Activated naive CD8-positive, alpha-beta T cell (primary cell): ENCODE data around the gene PHIP.

Experiments used
- H3K27ac Mint-ChIP-seq: one replicate; pipeline ENCODE4 v1.8.0; 2021; ENCODE audit warnings: mixed read lengths
- H3K27me3 Mint-ChIP-seq: one replicate; pipeline ENCODE4 v1.8.0; 2021; ENCODE audit warnings: mixed read lengths
- H3K36me3 Mint-ChIP-seq: one replicate; pipeline ENCODE4 v1.8.0; 2021; ENCODE audit warnings: mixed read lengths
- H3K4me1 Mint-ChIP-seq: one replicate; pipeline ENCODE4 v1.8.0; 2021; ENCODE audit warnings: low read depth, mixed read lengths
- H3K4me3 Mint-ChIP-seq: one replicate; pipeline ENCODE4 v1.8.0; 2021; ENCODE audit warnings: mild to moderate bottlenecking, mixed read lengths
- H3K9me3 Mint-ChIP-seq: one replicate; pipeline ENCODE4 v1.8.0; 2021; ENCODE audit warnings: low read depth, mixed read lengths

The PHIP gene

DNA sequence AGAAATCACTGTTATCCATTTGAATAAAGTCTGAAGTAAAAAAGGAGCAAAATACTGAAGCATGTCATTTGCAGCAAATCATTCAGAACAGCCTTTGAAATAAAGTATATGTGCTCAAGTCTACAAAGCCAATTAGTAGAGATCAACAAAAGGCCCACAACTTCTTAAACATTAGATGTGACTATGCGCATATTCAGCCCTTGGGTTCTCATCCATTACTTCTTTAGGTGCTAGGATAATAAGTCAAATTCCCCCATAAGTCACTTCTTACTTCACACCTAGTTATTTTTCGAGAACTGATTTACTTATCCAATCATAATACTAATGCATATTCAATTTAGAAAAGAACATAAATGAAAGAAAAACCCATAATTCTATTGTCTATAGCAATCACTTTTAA is 31.0 kb downstream of the PHIP start:
- H3K4me1 Mint-ChIP-seq: peaks cover 43% of the 10 kb centered on the region
- no peaks in the 10 kb centered on the region for H3K9me3 Mint-ChIP-seq
- no peak overlapping the region for H3K4me3 Mint-ChIP-seq
- H3K36me3 Mint-ChIP-seq: peaks cover 13% of the 10 kb centered on the region
- H3K27ac Mint-ChIP-seq: peak overlapping the region; percentile 6
- H3K27me3 Mint-ChIP-seq: no peaks in the 10 kb centered on the region

DNA sequence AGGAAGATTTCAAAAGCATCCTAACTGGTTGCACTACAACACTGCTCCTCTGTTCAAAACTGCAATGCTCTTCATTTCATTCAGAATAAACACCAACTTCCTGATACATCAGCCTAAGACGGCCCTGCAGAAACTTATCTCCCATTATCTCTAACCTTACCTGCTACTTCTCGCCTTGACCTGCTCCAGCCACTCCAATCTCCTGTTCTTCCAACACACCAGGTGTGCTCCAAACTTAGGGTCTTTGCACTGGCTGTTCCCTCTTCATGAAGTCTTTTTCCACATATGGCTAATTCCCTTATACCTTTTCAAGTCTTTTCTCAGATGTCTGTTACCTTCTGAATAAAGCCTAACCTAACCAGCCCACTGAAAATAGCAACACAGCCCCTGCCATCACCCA is 32.1 kb downstream of the PHIP start:
- Mint-ChIP-seq H3K36me3 (peaks cover 13% of the 10 kb centered on the region), H3K27me3 (no peaks in the 10 kb centered on the region), H3K4me3 (peak overlapping the region; percentile 2), H3K9me3 (no peaks in the 10 kb centered on the region), H3K4me1 (peaks cover 49% of the 10 kb centered on the region), H3K27ac (no peak overlapping the region)

DNA sequence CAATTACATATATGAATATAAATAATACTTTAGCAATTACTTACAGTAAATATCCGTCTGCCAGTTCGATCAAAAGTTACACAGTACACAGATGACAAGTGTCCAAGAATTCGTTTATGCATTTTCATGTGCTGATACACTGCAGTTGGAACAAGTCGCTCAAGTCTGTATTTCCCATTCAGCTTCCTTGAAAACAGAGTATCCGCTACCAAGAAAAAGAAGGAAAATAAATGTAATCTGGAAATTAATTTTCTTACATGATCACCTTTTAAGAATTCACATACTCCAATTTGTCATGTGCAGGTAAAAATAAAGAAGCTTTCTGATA is 35.3 kb downstream of the PHIP start:
- H3K4me3 Mint-ChIP-seq: no peak overlapping the region
- H3K9me3 Mint-ChIP-seq: no peaks in the 10 kb centered on the region
- no peak overlapping the region for H3K27ac Mint-ChIP-seq
- no peaks in the 10 kb centered on the region for H3K27me3 Mint-ChIP-seq
- H3K36me3 Mint-ChIP-seq: peaks cover 20% of the 10 kb centered on the region
- peaks cover 61% of the 10 kb centered on the region for H3K4me1 Mint-ChIP-seq

DNA sequence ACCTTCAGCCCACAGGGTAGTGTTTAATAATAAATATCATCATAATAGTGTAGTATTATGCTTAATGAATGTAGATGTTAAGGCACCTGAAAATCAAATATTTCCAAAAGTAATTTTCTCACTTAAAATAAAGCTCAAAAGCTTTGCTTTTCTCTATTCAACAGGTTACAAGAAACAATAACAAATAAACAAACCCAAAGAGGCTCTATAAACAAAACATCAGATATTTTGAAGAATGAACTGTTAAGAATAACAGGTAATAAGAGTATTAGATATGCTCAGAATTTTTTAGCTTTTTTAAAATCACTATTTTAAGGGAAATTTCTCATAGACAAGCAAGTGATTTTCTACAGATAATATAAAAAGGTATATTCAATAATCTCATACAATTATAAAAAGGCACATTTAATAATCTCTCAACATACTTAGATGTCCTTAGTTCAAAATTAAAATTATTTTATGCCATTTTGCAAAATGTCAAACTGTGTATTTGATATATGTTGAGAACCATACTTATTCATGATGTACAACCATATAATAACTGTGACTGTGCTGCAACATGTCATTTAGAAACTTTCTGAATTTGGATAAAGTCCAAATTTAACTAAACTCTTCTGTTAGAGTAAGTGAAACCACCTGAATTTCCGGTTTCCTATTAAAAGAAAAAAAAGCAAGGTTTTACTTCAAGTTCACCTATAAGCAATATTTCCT is 35.8 kb downstream of the PHIP start:
- Mint-ChIP-seq H3K9me3 (no peaks in the 10 kb centered on the region), H3K4me1 (peaks cover 59% of the 10 kb centered on the region), H3K27me3 (no peaks in the 10 kb centered on the region), H3K4me3 (no peak overlapping the region), H3K36me3 (peaks cover 24% of the 10 kb centered on the region), H3K27ac (no peak overlapping the region)

- Mint-ChIP-seq H3K27ac (no peak overlapping the region), H3K9me3 (no peaks in the 10 kb centered on the region), H3K4me3 (no peak overlapping the region), H3K4me1 (peaks cover 55% of the 10 kb centered on the region), H3K27me3 (no peaks in the 10 kb centered on the region), H3K36me3 (peaks cover 34% of the 10 kb centered on the region)
These were observed 38.0 kb downstream of the PHIP start for GRCh38 chr6:79040083-79040482.

DNA sequence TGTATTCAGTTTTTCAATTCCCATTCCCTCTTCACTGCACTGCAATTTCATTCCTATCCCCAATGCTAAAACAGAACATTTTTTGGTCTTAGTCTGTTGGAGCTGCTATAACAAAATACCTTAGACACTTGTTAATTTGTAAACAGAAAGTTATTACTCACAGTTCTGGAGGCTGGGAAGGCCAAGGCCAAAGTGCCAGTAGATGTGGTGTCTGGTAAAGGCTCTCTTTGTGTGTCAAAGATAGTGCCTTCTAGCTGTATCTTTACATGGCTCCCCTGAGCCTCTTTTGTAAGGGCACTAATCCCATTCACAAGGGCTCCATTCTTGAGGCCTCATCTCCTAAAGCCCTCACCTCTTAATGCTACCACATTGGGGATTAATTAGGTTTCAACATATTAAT is 40.0 kb downstream of the PHIP start:
- Mint-ChIP-seq H3K4me1 (peaks cover 54% of the 10 kb centered on the region), H3K4me3 (no peak overlapping the region), H3K27me3 (no peaks in the 10 kb centered on the region), H3K36me3 (peaks cover 42% of the 10 kb centered on the region), H3K27ac (no peak overlapping the region), H3K9me3 (no peaks in the 10 kb centered on the region)

- no peak overlapping the region for H3K4me3 Mint-ChIP-seq
- peaks cover 41% of the 10 kb centered on the region for H3K36me3 Mint-ChIP-seq
- H3K9me3 Mint-ChIP-seq: no peaks in the 10 kb centered on the region
- no peaks in the 10 kb centered on the region for H3K27me3 Mint-ChIP-seq
- H3K4me1 Mint-ChIP-seq: peaks cover 52% of the 10 kb centered on the region
- H3K27ac Mint-ChIP-seq: peak overlapping the region; percentile 62
These were observed 43.2 kb downstream of the PHIP start for GRCh38 chr6:79034865-79035264.

DNA sequence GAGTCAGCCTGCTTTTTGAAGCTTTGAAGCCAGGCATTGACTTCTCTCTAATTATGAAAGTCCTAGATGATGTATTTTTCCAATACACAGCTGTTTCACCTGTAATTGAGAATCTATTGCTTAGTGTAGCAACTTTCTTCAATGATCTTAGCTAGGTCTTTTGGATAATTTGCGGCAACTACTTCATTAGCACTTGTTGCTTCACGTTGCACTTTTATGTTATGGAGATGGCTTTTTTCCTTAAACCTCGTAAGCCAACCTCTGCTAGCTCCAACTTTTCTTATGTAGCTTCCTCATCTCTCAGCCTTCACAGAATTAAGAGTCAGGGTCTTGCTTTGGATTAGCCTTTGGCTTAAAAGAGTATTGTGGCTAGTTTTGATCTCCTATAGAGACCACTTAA is 44.8 kb downstream of the PHIP start:
- Mint-ChIP-seq H3K36me3 (peaks cover 37% of the 10 kb centered on the region), H3K27me3 (no peaks in the 10 kb centered on the region), H3K9me3 (no peaks in the 10 kb centered on the region)

GRCh38 chr6:79031821-79032590 is 46.0 kb downstream of the PHIP start:
- H3K27me3 Mint-ChIP-seq: no peaks in the 10 kb centered on the region
- H3K27ac Mint-ChIP-seq: no peak overlapping the region
- H3K9me3 Mint-ChIP-seq: no peaks in the 10 kb centered on the region
- no peak overlapping the region for H3K4me3 Mint-ChIP-seq
- peaks cover 31% of the 10 kb centered on the region for H3K36me3 Mint-ChIP-seq
- H3K4me1 Mint-ChIP-seq: peaks cover 55% of the 10 kb centered on the region

More for the DNA sequence above, 44.8 kb downstream of the PHIP start:
- H3K27ac Mint-ChIP-seq: no peak overlapping the region
- H3K4me1 Mint-ChIP-seq: peaks cover 49% of the 10 kb centered on the region
- no peak overlapping the region for H3K4me3 Mint-ChIP-seq

GRCh38 chr6:79030511-79030910 is 47.5 kb downstream of the PHIP start:
- H3K27ac Mint-ChIP-seq: no peak overlapping the region
- H3K4me1 Mint-ChIP-seq: peaks cover 56% of the 10 kb centered on the region
- no peaks in the 10 kb centered on the region for H3K9me3 Mint-ChIP-seq
- H3K4me3 Mint-ChIP-seq: no peak overlapping the region
- no peaks in the 10 kb centered on the region for H3K27me3 Mint-ChIP-seq
- peaks cover 22% of the 10 kb centered on the region for H3K36me3 Mint-ChIP-seq

GRCh38 chr6:79030023-79030422 is 48.0 kb downstream of the PHIP start:
- no peak overlapping the region for H3K27ac Mint-ChIP-seq
- no peaks in the 10 kb centered on the region for H3K9me3 Mint-ChIP-seq
- H3K4me1 Mint-ChIP-seq: peaks cover 53% of the 10 kb centered on the region
- H3K36me3 Mint-ChIP-seq: peaks cover 23% of the 10 kb centered on the region
- H3K4me3 Mint-ChIP-seq: no peak overlapping the region
- no peaks in the 10 kb centered on the region for H3K27me3 Mint-ChIP-seq

- H3K4me1 Mint-ChIP-seq: peaks cover 46% of the 10 kb centered on the region
- H3K4me3 Mint-ChIP-seq: no peak overlapping the region
- no peak overlapping the region for H3K27ac Mint-ChIP-seq
- H3K9me3 Mint-ChIP-seq: no peaks in the 10 kb centered on the region
- H3K36me3 Mint-ChIP-seq: peaks cover 17% of the 10 kb centered on the region
- no peaks in the 10 kb centered on the region for H3K27me3 Mint-ChIP-seq
These were observed 49.3 kb downstream of the PHIP start for GRCh38 chr6:79028641-79029314.

GRCh38 chr6:79011940-79012339 is 66.1 kb downstream of the PHIP start:
- H3K27me3 Mint-ChIP-seq: no peaks in the 10 kb centered on the region
- peaks cover 3% of the 10 kb centered on the region for H3K4me1 Mint-ChIP-seq
- no peak overlapping the region for H3K4me3 Mint-ChIP-seq
- H3K27ac Mint-ChIP-seq: no peak overlapping the region
- peaks cover 17% of the 10 kb centered on the region for H3K36me3 Mint-ChIP-seq
- no peaks in the 10 kb centered on the region for H3K9me3 Mint-ChIP-seq

GRCh38 chr6:79010422-79010821 is 67.6 kb downstream of the PHIP start:
- Mint-ChIP-seq H3K4me3 (no peak overlapping the region), H3K9me3 (no peaks in the 10 kb centered on the region), H3K36me3 (peaks cover 9% of the 10 kb centered on the region), H3K4me1 (peaks cover 4% of the 10 kb centered on the region), H3K27me3 (no peaks in the 10 kb centered on the region), H3K27ac (no peak overlapping the region)

DNA sequence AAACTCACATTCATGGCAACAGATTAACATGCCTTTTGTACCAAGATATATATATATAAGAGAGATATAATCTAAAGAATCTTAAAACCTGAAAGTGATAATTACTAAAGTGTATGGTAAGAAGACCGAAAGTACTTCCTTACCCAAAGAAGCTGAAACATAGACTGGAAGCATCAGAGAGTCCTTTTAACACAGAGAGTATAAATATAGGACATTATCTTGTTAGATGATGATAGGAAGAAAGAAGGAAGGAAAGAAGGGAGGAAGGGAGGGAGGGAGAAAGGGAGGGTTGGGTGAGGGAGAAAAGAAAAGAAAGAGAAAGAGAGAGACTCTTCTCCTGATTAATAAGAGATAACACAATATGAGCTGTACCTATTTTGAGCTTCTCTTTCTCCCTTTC is 68.2 kb downstream of the PHIP start:
- H3K27me3 Mint-ChIP-seq: no peaks in the 10 kb centered on the region
- H3K4me1 Mint-ChIP-seq: peaks cover 4% of the 10 kb centered on the region
- H3K4me3 Mint-ChIP-seq: no peak overlapping the region
- no peak overlapping the region for H3K27ac Mint-ChIP-seq
- H3K36me3 Mint-ChIP-seq: peaks cover 4% of the 10 kb centered on the region
- H3K9me3 Mint-ChIP-seq: no peaks in the 10 kb centered on the region
